GM23338 (cell line): ENCODE measurements around the gene TMEM178B. TPM values are rescaled to one million over a fixed set of nuclear protein-coding genes. Genes with fewer than 3 reads are reported as not detected.

Experiments used
- ATAC-seq: fragments of 200-7000 bp; cut with Tn5 transposase; 3 replicates; pipeline ENCODE4 v1.9.1; 2020
- DNase-seq: peaks from one replicate; pipeline ENCODE4 v3.0.0-alpha.2; 2015; ENCODE audit warnings: low spot score
- H2AFZ ChIP-seq: fragments of 200-600 bp; sonication (generic); 2 replicates; pipeline ENCODE4 v1.8.0; 2016; ENCODE audit warnings: antibody characterized with exemption, mild to moderate bottlenecking, moderate library complexity
- H3F3A ChIP-seq: fragments of 200-600 bp; sonication (generic); replicated peaks from 2 replicates; pipeline ENCODE4 v1.8.0; 2017; ENCODE audit warnings: antibody characterized with exemption, mixed run types, low read depth
- H3K27ac ChIP-seq: fragments of 200-600 bp; sonication (generic); 2 replicates; pipeline ENCODE4 v1.6.1; 2016; ENCODE audit warnings: low read depth
- H3K27me3 ChIP-seq: fragments of 200-600 bp; sonication (generic); 2 replicates; pipeline ENCODE4 v1.8.0; 2016; ENCODE audit warnings: mild to moderate bottlenecking, mixed run types, moderate library complexity; ENCODE audit not compliant: insufficient read depth
- H3K36me3 ChIP-seq: fragments of 200-600 bp; sonication (generic); 2 replicates; pipeline ENCODE4 v1.8.0; 2016; ENCODE audit warnings: mild to moderate bottlenecking; ENCODE audit not compliant: insufficient read depth
- H3K4me1 ChIP-seq: fragments of 200-600 bp; sonication (generic); 2 replicates; pipeline ENCODE4 v1.8.0; 2016; ENCODE audit warnings: mild to moderate bottlenecking, moderate library complexity; ENCODE audit not compliant: insufficient read depth
- H3K4me2 ChIP-seq: fragments of 200-600 bp; sonication (generic); 2 replicates; pipeline ENCODE4 v1.7.1; 2017; ENCODE audit warnings: mixed run types
- H3K4me3 ChIP-seq: fragments of 200-600 bp; sonication (generic); 2 replicates; pipeline ENCODE4 v1.6.1; 2016; ENCODE audit warnings: mixed run types
- H3K79me2 ChIP-seq: fragments of 200-600 bp; sonication (generic); replicated peaks from 2 replicates; pipeline ENCODE4 v1.8.0; 2017; ENCODE audit warnings: mild to moderate bottlenecking; ENCODE audit not compliant: insufficient read depth
- H3K9me2 ChIP-seq: fragments of 200-600 bp; sonication (generic); 2 replicates; pipeline ENCODE4 v1.8.0; 2017; ENCODE audit not compliant: insufficient read depth
- H4K20me1 ChIP-seq: fragments of 200-600 bp; sonication (generic); replicated peaks from 2 replicates; pipeline ENCODE4 v1.8.0; 2017; ENCODE audit warnings: mild to moderate bottlenecking; ENCODE audit not compliant: insufficient read depth
- H3K27ac Mint-ChIP-seq: 2 replicates; pipeline ENCODE4 v1.8.0; 2020; ENCODE audit warnings: inconsistent platforms, mild to moderate bottlenecking, moderate library complexity, mixed read lengths
- H3K27me3 Mint-ChIP-seq: 3 replicates; pipeline ENCODE4 v1.8.0; 2022; ENCODE audit warnings: low read depth, mild to moderate bottlenecking, moderate library complexity, mixed read lengths, inconsistent platforms; ENCODE audit not compliant: insufficient read depth, poor library complexity
- H3K36me3 Mint-ChIP-seq: 3 replicates; pipeline ENCODE4 v1.8.0; 2021; ENCODE audit warnings: low read depth, mild to moderate bottlenecking, inconsistent platforms, moderate library complexity, mixed read lengths
- H3K4me1 Mint-ChIP-seq: 3 replicates; pipeline ENCODE4 v1.8.0; 2020; ENCODE audit warnings: mild to moderate bottlenecking, inconsistent platforms, mixed read lengths
- H3K4me3 Mint-ChIP-seq: 3 replicates; pipeline ENCODE4 v1.8.0; 2021; ENCODE audit warnings: moderate library complexity, mild to moderate bottlenecking, inconsistent platforms, mixed read lengths
- H3K9me3 Mint-ChIP-seq: 3 replicates; pipeline ENCODE4 v1.8.0; 2020; ENCODE audit warnings: moderate library complexity, mild to moderate bottlenecking, inconsistent platforms, mixed read lengths
- CREB1 ChIP-seq: fragments of 250-450 bp; sonication (Bioruptor Pico); IDR thresholded peaks from 2 replicates; pipeline ENCODE4 v1.5.0; 2020; ENCODE audit warnings: low read depth, mild to moderate bottlenecking, moderate library complexity
- EZH2 ChIP-seq: fragments of 200-600 bp; sonication (generic); IDR thresholded peaks from one replicate; pipeline ENCODE4 v1.8.0; 2017; ENCODE audit warnings: antibody characterized with exemption, mild to moderate bottlenecking, low read depth; ENCODE audit not compliant: unreplicated experiment
- EZH2phosphoT487 ChIP-seq: fragments of 200-600 bp; sonication (generic); IDR thresholded peaks from one replicate; pipeline ENCODE4 v1.8.1; 2018; ENCODE audit warnings: antibody characterized with exemption; ENCODE audit not compliant: unreplicated experiment
- JUNB ChIP-seq: IDR thresholded peaks from one replicate; pipeline ENCODE4 v1.6.1; 2016; ENCODE audit warnings: antibody characterized with exemption; ENCODE audit not compliant: unreplicated experiment
- NANOG ChIP-seq: IDR thresholded peaks from 2 replicates; pipeline ENCODE4 v1.6.1; 2016; ENCODE audit warnings: antibody characterized with exemption, borderline replicate concordance
- POLR2AphosphoS5 ChIP-seq: IDR thresholded peaks from 2 replicates; pipeline ENCODE4 v1.6.1; 2016; ENCODE audit warnings: antibody characterized with exemption, low read depth
- STAT1 ChIP-seq: IDR thresholded peaks from one replicate; pipeline ENCODE4 v1.6.1; 2016; ENCODE audit warnings: antibody characterized with exemption; ENCODE audit not compliant: unreplicated experiment
- ZNF114 ChIP-seq: fragments of 250-450 bp; sonication (Bioruptor Pico); IDR thresholded peaks from 2 replicates; pipeline ENCODE4 v1.5.0; 2020; ENCODE audit warnings: mild to moderate bottlenecking, moderate library complexity
- ZNF331 ChIP-seq: fragments of 250-450 bp; sonication (Bioruptor Pico); IDR thresholded peaks from 2 replicates; pipeline ENCODE4 v1.5.0; 2020; ENCODE audit warnings: low read depth, mild to moderate bottlenecking, moderate library complexity
- polyA plus RNA-seq: library from polyadenylated mRNA; unstranded; fragments of >200 nt; fragmentation: Nextera tagmentation; extraction: Ambion mirVana; gene quantifications from 2 replicates; pipeline ENCODE4 v1.2.1, GENCODE V29; 2016
- total RNA-seq: library from RNA; depleted of rRNA; stranded (reverse); fragments of >200 nt; shearing (Covaris generic); gene quantifications from 2 replicates; pipeline ENCODE4 v1.2.3, GENCODE V29; 2014
- TF ChIP-seq, protein P1 (sequence below), 2 experiments: fragments of 200-600 bp in 1 of 2; sonication (generic) in 1 of 2; conservative IDR thresholded peaks; 2 replicates each; pipeline versions ENCODE4 v1.5.1 to v1.6.1; 2016 to 2017; ENCODE audit warnings: antibody characterized with exemption in 2 of 2, low read depth in 2 of 2, mild to moderate bottlenecking in 2 of 2, moderate library complexity in 1 of 2
- TF ChIP-seq, protein P2 (sequence below): IDR thresholded peaks from 2 replicates; pipeline ENCODE4 v1.6.1; 2016; ENCODE audit warnings: antibody characterized with exemption
- TF ChIP-seq, protein P3 (sequence below): fragments of 250-450 bp; sonication (Bioruptor Pico); IDR thresholded peaks from 2 replicates; pipeline ENCODE4 v1.5.0; 2020; ENCODE audit warnings: mild to moderate bottlenecking, moderate library complexity
- TF ChIP-seq, protein P4 (sequence below): IDR thresholded peaks from one replicate; pipeline ENCODE4 v1.6.1; 2018; ENCODE audit warnings: antibody characterized with exemption; ENCODE audit not compliant: unreplicated experiment

Gene TMEM178B
- total and polyA plus RNA-seq, 2 experiments from 2014 or later, result 4.9 to 15.6 TPM

DNA sequence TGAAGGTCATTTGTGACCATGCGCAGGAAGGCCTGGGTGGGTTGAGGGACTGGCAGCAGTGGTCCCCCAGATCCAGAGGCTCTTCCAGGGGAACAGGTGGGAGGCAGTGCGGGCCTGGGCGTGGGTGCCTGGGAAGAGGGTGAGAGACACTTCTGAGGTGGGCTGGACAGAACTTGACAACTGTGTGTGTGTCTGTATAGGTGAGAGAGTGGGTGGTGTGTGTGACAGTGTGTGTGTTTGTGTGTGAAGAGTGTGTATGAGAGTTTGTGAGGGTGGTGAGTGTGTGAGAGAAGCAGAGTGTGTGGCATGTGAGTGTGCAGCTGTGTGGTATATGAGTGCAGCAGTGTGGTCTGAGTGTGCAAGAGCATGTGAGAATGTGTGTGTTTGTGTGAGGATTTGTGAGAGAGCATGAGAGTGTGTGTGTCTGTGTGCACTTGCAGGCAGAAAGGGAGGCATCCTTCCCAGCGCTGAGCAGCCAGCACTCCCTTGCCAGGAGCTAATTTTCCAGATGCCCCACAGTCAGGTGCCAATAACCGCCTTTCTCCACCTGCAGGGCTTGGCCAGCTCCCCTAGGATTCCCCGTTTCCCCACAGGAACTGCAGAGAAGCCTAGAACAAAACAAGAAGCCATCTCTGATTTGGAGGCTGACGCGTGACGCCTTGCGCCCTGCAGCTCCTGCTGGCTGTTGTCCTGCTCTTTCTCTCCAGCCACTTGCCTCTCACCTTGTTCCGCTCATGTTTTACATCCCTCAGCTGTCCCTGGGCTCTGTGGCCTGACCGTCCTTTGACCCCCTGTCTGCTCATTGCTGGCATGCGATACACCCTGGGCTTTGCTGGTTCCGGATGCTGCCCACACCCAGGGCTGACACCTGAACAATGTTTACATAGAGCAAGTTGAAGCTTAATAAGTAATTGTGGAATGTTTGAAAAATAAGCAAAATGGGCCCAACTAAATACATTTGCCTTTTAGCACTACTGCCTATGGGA, 88.0 kb downstream of the TMEM178B start:
- Histone ChIP-seq H3K4me3 (no peak overlapping the region), H3K4me2 (no peak overlapping the region), H3K9me2 (0 out of 2 replicates have a peak, but pooled peaks cover 7% of the 10 kb centered on the region), H3K36me3 (no peaks in the 10 kb centered on the region), H4K20me1 (no peaks in the 10 kb centered on the region), H2AFZ (no peak overlapping the region), H3K4me1 (no peaks in the 10 kb centered on the region), H3K79me2 (no peaks in the 10 kb centered on the region), H3F3A (no peaks in the 10 kb centered on the region), H3K27me3 (no peaks in the 10 kb centered on the region), H3K27ac (no peak overlapping the region)
- DNase-seq, result no peak
- peaks cover 6% of the 10 kb centered on the region for H3K27me3 Mint-ChIP-seq
- no peak for TF ChIP-seq POLR2AphosphoS5
- TF ChIP-seq, protein P1, sequence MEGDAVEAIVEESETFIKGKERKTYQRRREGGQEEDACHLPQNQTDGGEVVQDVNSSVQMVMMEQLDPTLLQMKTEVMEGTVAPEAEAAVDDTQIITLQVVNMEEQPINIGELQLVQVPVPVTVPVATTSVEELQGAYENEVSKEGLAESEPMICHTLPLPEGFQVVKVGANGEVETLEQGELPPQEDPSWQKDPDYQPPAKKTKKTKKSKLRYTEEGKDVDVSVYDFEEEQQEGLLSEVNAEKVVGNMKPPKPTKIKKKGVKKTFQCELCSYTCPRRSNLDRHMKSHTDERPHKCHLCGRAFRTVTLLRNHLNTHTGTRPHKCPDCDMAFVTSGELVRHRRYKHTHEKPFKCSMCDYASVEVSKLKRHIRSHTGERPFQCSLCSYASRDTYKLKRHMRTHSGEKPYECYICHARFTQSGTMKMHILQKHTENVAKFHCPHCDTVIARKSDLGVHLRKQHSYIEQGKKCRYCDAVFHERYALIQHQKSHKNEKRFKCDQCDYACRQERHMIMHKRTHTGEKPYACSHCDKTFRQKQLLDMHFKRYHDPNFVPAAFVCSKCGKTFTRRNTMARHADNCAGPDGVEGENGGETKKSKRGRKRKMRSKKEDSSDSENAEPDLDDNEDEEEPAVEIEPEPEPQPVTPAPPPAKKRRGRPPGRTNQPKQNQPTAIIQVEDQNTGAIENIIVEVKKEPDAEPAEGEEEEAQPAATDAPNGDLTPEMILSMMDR (conservative IDR thresholded peaks at IDR 0.05; ENCODE audit: low read depth in 2 of 2), result no peak
- TF ChIP-seq, protein P2, sequence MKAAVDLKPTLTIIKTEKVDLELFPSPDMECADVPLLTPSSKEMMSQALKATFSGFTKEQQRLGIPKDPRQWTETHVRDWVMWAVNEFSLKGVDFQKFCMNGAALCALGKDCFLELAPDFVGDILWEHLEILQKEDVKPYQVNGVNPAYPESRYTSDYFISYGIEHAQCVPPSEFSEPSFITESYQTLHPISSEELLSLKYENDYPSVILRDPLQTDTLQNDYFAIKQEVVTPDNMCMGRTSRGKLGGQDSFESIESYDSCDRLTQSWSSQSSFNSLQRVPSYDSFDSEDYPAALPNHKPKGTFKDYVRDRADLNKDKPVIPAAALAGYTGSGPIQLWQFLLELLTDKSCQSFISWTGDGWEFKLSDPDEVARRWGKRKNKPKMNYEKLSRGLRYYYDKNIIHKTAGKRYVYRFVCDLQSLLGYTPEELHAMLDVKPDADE, result no peak
- TF ChIP-seq EZH2phosphoT487, result no peak
- TF ChIP-seq, protein P3, sequence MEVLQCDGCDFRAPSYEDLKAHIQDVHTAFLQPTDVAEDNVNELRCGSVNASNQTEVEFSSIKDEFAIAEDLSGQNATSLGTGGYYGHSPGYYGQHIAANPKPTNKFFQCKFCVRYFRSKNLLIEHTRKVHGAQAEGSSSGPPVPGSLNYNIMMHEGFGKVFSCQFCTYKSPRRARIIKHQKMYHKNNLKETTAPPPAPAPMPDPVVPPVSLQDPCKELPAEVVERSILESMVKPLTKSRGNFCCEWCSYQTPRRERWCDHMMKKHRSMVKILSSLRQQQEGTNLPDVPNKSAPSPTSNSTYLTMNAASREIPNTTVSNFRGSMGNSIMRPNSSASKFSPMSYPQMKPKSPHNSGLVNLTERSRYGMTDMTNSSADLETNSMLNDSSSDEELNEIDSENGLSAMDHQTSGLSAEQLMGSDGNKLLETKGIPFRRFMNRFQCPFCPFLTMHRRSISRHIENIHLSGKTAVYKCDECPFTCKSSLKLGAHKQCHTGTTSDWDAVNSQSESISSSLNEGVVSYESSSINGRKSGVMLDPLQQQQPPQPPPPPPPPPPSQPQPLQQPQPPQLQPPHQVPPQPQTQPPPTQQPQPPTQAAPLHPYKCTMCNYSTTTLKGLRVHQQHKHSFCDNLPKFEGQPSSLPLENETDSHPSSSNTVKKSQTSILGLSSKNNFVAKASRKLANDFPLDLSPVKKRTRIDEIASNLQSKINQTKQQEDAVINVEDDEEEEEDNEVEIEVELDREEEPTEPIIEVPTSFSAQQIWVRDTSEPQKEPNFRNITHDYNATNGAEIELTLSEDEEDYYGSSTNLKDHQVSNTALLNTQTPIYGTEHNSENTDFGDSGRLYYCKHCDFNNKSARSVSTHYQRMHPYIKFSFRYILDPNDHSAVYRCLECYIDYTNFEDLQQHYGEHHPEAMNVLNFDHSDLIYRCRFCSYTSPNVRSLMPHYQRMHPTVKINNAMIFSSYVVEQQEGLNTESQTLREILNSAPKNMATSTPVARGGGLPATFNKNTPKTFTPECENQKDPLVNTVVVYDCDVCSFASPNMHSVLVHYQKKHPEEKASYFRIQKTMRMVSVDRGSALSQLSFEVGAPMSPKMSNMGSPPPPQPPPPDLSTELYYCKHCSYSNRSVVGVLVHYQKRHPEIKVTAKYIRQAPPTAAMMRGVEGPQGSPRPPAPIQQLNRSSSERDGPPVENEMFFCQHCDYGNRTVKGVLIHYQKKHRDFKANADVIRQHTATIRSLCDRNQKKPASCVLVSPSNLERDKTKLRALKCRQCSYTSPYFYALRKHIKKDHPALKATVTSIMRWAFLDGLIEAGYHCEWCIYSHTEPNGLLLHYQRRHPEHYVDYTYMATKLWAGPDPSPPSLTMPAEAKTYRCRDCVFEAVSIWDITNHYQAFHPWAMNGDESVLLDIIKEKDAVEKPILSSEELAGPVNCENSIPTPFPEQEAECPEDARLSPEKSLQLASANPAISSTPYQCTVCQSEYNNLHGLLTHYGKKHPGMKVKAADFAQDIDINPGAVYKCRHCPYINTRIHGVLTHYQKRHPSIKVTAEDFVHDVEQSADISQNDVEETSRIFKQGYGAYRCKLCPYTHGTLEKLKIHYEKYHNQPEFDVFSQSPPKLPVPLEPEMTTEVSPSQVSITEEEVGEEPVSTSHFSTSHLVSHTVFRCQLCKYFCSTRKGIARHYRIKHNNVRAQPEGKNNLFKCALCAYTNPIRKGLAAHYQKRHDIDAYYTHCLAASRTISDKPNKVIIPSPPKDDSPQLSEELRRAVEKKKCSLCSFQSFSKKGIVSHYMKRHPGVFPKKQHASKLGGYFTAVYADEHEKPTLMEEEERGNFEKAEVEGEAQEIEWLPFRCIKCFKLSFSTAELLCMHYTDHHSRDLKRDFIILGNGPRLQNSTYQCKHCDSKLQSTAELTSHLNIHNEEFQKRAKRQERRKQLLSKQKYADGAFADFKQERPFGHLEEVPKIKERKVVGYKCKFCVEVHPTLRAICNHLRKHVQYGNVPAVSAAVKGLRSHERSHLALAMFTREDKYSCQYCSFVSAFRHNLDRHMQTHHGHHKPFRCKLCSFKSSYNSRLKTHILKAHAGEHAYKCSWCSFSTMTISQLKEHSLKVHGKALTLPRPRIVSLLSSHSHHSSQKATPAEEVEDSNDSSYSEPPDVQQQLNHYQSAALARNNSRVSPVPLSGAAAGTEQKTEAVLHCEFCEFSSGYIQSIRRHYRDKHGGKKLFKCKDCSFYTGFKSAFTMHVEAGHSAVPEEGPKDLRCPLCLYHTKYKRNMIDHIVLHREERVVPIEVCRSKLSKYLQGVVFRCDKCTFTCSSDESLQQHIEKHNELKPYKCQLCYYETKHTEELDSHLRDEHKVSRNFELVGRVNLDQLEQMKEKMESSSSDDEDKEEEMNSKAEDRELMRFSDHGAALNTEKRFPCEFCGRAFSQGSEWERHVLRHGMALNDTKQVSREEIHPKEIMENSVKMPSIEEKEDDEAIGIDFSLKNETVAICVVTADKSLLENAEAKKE, result no peak
- no peak for TF ChIP-seq STAT1
- TF ChIP-seq JUNB, result no peak
- no peak for TF ChIP-seq ZNF114 (CRISPR knock-in tag)
- TF ChIP-seq CREB1 (CRISPR knock-in tag), result no peak
- no peak for TF ChIP-seq EZH2
- no peak for TF ChIP-seq ZNF331
- TF ChIP-seq, protein P4, sequence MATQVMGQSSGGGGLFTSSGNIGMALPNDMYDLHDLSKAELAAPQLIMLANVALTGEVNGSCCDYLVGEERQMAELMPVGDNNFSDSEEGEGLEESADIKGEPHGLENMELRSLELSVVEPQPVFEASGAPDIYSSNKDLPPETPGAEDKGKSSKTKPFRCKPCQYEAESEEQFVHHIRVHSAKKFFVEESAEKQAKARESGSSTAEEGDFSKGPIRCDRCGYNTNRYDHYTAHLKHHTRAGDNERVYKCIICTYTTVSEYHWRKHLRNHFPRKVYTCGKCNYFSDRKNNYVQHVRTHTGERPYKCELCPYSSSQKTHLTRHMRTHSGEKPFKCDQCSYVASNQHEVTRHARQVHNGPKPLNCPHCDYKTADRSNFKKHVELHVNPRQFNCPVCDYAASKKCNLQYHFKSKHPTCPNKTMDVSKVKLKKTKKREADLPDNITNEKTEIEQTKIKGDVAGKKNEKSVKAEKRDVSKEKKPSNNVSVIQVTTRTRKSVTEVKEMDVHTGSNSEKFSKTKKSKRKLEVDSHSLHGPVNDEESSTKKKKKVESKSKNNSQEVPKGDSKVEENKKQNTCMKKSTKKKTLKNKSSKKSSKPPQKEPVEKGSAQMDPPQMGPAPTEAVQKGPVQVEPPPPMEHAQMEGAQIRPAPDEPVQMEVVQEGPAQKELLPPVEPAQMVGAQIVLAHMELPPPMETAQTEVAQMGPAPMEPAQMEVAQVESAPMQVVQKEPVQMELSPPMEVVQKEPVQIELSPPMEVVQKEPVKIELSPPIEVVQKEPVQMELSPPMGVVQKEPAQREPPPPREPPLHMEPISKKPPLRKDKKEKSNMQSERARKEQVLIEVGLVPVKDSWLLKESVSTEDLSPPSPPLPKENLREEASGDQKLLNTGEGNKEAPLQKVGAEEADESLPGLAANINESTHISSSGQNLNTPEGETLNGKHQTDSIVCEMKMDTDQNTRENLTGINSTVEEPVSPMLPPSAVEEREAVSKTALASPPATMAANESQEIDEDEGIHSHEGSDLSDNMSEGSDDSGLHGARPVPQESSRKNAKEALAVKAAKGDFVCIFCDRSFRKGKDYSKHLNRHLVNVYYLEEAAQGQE, result no peak
- TF ChIP-seq NANOG, result no peak
- ATAC-seq, result no peak
- no peak overlapping the region for H3K4me3 Mint-ChIP-seq
- no peak overlapping the region for H3K27ac Mint-ChIP-seq
- H3K36me3 Mint-ChIP-seq, result peaks cover 7% of the 10 kb centered on the region; the same call in 2 of the 3 replicates
- H3K4me1 Mint-ChIP-seq, result peaks cover 8% of the 10 kb centered on the region; the same call in 1 of the 3 replicates
- H3K9me3 Mint-ChIP-seq, result no peaks in the 10 kb centered on the region
